ENCODE results near the gene PRDX5.

The PRDX5 gene

DNA sequence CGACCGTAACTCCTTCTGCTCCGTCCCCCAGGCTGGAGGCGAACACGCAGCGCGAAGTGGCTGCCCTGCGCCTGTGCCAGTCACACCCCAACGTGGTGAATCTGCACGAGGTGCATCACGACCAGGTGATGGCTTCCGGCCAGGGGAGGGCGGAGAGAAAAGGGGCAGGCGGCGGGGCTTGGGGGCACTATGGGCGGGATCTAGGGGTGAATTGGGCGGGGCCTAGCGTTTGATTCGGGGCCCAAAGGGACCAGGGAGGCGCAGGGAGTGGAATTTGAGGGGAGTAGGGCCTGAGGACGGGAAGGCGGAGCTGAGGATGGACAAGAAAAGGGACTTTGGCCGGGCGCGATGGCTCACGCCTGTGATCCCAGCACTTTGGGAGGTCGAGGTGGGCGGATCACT, 50.8 kb downstream of the PRDX5 start:
- Histone ChIP-seq H3K9me3 (ENCODE audit: low read depth, low read length) (no peaks in the 10 kb centered on the region), H3K27ac (no peak overlapping the region), H3K36me3 (ENCODE audit: insufficient read depth, low read length) (peaks cover 5% of the 10 kb centered on the region; the same call in 1 of the 2 replicates), H3K9ac (ENCODE audit: insufficient read length) (no peak overlapping the region), H3K4me3 (no peak overlapping the region)
- DNase-seq (ENCODE audit: low read depth, low spot score) = no peak
- TF ChIP-seq EZH2 (IDR thresholded peaks at IDR 0.05) (no peak), POLR2AphosphoS5 (IDR thresholded peaks at IDR 0.05; ENCODE audit: borderline replicate concordance, low read depth, low read length) (no peak)

DNA sequence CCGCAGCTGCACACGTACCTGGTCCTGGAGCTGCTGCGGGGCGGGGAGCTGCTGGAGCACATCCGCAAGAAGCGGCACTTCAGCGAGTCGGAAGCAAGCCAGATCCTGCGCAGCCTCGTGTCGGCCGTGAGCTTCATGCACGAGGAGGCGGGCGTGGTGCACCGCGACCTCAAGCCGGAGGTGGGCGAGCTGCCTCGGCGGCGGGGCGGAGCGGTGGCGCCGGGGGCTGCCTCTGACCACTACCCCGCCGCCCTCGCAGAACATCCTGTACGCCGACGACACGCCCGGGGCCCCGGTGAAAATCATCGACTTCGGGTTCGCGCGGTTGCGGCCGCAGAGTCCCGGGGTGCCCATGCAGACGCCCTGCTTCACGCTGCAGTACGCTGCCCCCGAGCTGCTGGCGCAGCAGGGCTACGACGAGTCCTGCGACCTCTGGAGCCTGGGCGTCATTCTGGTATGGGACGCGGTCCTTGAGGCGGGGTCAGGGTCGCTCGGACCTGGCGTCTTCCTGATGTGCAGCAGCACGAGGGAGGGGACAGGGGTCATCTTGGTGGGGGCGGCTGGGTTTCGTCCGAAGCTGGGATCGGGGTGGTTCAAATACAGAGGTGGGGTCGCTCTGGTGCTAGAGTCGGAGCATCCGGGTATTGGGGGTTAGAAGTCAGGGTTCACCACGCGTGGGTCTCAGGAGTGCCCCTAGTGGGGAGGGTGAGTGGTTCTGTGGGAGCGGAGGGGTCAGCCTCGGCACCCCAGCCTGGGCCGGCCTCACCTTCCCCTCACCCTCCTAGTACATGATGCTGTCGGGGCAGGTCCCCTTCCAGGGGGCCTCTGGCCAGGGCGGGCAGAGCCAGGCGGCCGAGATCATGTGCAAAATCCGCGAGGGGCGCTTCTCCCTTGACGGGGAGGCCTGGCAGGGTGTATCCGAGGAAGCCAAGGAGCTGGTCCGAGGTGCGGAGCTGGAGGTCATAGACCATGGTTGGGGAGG, 51.8 kb downstream of the PRDX5 start:
- no peak for DNase-seq (ENCODE audit: low read depth, low spot score)
- H3K9me3 ChIP-seq (ENCODE audit: low read depth, low read length) = no peaks in the 10 kb centered on the region
- H3K36me3 ChIP-seq (ENCODE audit: insufficient read depth, low read length) = peaks cover 5% of the 10 kb centered on the region; the same call in 1 of the 2 replicates
- TF ChIP-seq FOXP2 (optimal IDR thresholded peaks at IDR 0.05; ENCODE audit: control extremely low read depth, extremely low read length, insufficient read depth) (no peak), POLR2AphosphoS5 (IDR thresholded peaks at IDR 0.05; ENCODE audit: borderline replicate concordance, low read depth, low read length) (no peak), EZH2 (IDR thresholded peaks at IDR 0.05) (no peak)
- H3K27ac ChIP-seq = no peak overlapping the region
- no peak overlapping the region for H3K9ac ChIP-seq (ENCODE audit: insufficient read length)
- H3K4me3 ChIP-seq = no peak overlapping the region

DNA sequence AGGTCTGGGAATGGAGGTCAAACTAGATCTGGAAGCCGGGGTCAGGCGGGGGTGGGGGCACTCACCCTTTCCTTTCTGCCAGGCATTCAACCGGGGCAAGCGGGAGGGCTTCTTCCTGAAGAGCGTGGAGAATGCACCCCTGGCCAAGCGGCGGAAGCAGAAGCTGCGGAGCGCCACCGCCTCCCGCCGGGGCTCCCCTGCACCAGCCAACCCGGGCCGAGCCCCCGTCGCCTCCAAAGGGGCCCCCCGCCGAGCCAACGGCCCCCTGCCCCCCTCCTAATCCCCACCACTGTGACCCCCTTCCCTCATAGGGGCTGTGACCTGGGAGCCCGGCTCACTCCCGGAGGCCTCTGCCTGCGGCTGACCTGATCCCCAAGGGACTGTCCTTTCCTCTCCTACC, 53.3 kb downstream of the PRDX5 start:
- DNase-seq (ENCODE audit: low read depth, low spot score) = no peak
- H3K36me3 ChIP-seq (ENCODE audit: insufficient read depth, low read length) = peaks cover 5% of the 10 kb centered on the region; the same call in 1 of the 2 replicates
- H3K27ac ChIP-seq = 0 out of 2 replicates have a peak overlapping the region, but pooled peaks have one; percentile 83
- no peak overlapping the region for H3K4me3 ChIP-seq
- no peak for TF ChIP-seq POLR2AphosphoS5 (IDR thresholded peaks at IDR 0.05; ENCODE audit: borderline replicate concordance, low read depth, low read length)
- TF ChIP-seq EZH2 (IDR thresholded peaks at IDR 0.05) = no peak
- TF ChIP-seq FOXP2 (optimal IDR thresholded peaks at IDR 0.05; ENCODE audit: control extremely low read depth, extremely low read length, insufficient read depth) = no peak
- H3K9me3 ChIP-seq (ENCODE audit: low read depth, low read length) = no peaks in the 10 kb centered on the region
- H3K9ac ChIP-seq (ENCODE audit: insufficient read length) = no peak overlapping the region

All from SK-N-MC (cell line).